Sigmoid colon (tissue), 4 donors: ENCODE measurements around the gene POLRMT.

ENCODE experiments used
- EP300 ChIP-seq, 4 donors: sonication (generic); formaldehyde crosslinking; IDR thresholded peaks; one replicate each; pipeline ENCODE4 v1.6.1; 2017; ENCODE audit warnings: antibody characterized with exemption in 4 of 4
- POLR2AphosphoS5 ChIP-seq, 4 donors: sonication (generic); formaldehyde crosslinking; IDR thresholded peaks; one replicate each; pipeline ENCODE4 v1.6.1; 2017; ENCODE audit warnings: antibody characterized with exemption in 4 of 4
- TF ChIP-seq, protein P1 (sequence below), 4 experiments: fragments of 450-650 bp in 3 of 4; fragments of 200-600 bp in 1 of 4; IDR thresholded peaks; one replicate each; pipeline ENCODE4 v1.5.1; 2016 to 2019; ENCODE audit warnings: antibody characterized with exemption in 4 of 4, mild to moderate bottlenecking in 3 of 4, moderate library complexity in 2 of 4

DNA sequence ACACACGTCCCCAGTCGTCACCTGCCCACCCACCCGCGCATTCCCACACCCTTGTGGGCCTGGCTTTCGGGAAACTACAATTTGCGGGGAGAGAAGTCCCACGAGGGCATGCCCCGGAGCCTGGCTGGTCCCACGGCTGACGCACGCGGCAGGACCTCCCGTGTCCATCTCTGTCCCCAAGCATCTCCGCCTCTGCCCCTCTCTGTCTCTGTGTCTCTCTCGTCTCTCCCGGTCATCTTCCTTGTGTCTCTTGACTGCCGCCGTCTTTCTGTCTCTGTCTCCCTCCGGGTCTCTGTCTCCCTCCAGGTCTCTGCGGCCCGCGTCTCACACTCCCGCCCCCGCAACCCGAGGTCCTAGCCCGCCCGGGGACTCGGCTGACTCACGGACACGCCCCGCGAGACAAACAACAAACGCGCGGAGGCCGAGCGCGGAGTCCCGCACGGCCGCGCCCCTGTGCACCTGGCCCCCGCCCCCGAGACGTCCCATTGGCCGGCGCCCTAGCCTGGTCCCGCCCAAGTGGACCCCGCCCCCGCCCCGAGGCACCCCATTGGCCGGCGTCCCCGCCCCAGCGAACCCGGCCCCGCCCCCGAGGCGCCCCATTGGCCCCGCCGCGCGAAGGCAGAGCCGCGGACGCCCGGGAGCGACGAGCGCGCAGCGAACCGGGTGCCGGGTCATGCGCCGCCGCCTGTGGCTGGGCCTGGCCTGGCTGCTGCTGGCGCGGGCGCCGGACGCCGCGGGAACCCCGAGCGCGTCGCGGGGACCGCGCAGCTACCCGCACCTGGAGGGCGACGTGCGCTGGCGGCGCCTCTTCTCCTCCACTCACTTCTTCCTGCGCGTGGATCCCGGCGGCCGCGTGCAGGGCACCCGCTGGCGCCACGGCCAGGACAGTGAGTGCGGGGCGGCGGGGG, 6.2 kb upstream of the POLRMT start, which contains the start of gene FGF22:
- TF ChIP-seq POLR2AphosphoS5 (IDR thresholded peaks at IDR 0.05) (no peak), EP300 (IDR thresholded peaks at IDR 0.05) (no peak)
- TF ChIP-seq, protein P1, sequence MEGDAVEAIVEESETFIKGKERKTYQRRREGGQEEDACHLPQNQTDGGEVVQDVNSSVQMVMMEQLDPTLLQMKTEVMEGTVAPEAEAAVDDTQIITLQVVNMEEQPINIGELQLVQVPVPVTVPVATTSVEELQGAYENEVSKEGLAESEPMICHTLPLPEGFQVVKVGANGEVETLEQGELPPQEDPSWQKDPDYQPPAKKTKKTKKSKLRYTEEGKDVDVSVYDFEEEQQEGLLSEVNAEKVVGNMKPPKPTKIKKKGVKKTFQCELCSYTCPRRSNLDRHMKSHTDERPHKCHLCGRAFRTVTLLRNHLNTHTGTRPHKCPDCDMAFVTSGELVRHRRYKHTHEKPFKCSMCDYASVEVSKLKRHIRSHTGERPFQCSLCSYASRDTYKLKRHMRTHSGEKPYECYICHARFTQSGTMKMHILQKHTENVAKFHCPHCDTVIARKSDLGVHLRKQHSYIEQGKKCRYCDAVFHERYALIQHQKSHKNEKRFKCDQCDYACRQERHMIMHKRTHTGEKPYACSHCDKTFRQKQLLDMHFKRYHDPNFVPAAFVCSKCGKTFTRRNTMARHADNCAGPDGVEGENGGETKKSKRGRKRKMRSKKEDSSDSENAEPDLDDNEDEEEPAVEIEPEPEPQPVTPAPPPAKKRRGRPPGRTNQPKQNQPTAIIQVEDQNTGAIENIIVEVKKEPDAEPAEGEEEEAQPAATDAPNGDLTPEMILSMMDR (IDR thresholded peaks at IDR 0.05): no peak
